GM18861 (cell line): ENCODE data around the gene LGR4.

Experiments used
- ATAC-seq: cut with Tn5 transposase; IDR thresholded peaks from one replicate; pipeline ENCODE4 v1.9.1; 2021; ENCODE audit not compliant: unreplicated experiment

The LGR4 gene

GRCh38 chr11:27405134-27405533 is 67.5 kb downstream of the LGR4 start:
- no peak for ATAC-seq

GRCh38 chr11:27404427-27404826 is 68.2 kb downstream of the LGR4 start:
- ATAC-seq: no peak

- no peak for ATAC-seq
These were observed 69.4 kb downstream of the LGR4 start for GRCh38 chr11:27403195-27403594.

- no peak for ATAC-seq
These were observed 70.1 kb downstream of the LGR4 start for GRCh38 chr11:27402450-27402849.

GRCh38 chr11:27401833-27402316 is 70.7 kb downstream of the LGR4 start:
- no peak for ATAC-seq

- no peak for ATAC-seq
These were observed 71.2 kb downstream of the LGR4 start for GRCh38 chr11:27401280-27401832.

GRCh38 chr11:27398400-27398770 is 74.2 kb downstream of the LGR4 start:
- ATAC-seq: no peak

- ATAC-seq: no peak
These were observed 74.8 kb downstream of the LGR4 start for GRCh38 chr11:27397624-27398399.

- ATAC-seq: no peak
These were observed 76.2 kb downstream of the LGR4 start for GRCh38 chr11:27396259-27396839.

GRCh38 chr11:27395556-27396258 is 76.9 kb downstream of the LGR4 start:
- ATAC-seq: no peak

- no peak for ATAC-seq
These were observed 77.8 kb downstream of the LGR4 start for GRCh38 chr11:27394781-27395228.

GRCh38 chr11:27392278-27393114 is 80.1 kb downstream of the LGR4 start:
- ATAC-seq: no peak

- ATAC-seq: no peak
These were observed 81.1 kb downstream of the LGR4 start for GRCh38 chr11:27391331-27392015.

- no peak for ATAC-seq
These were observed 82.0 kb downstream of the LGR4 start for GRCh38 chr11:27390318-27391295.

GRCh38 chr11:27388869-27389268 is 83.7 kb downstream of the LGR4 start:
- peak; percentile 35 for ATAC-seq

- no peak for ATAC-seq
These were observed 84.6 kb downstream of the LGR4 start for GRCh38 chr11:27388001-27388400.

- ATAC-seq: no peak
These were observed 85.2 kb downstream of the LGR4 start for GRCh38 chr11:27387362-27387761.

- no peak for ATAC-seq
These were observed 86.3 kb downstream of the LGR4 start for GRCh38 chr11:27386181-27386845.
